Activated naive CD4-positive, alpha-beta T cell treated with Interleukin-2 at 50 U/mL for 16 hours (primary cell): ENCODE data around the gene DLG1.
A peak's percentile ranks its signal among the peaks of the same experiment; 100 is the strongest.

Experiments used
- DNase-seq: peaks from one replicate; pipeline ENCODE4 v3.0.0-alpha.2; 2020

The DLG1 gene

GRCh38 chr3:197167549-197167948 lies 130.9 kb downstream of the DLG1 start:
- DNase-seq: no peak

GRCh38 chr3:197165890-197166289 lies 132.5 kb downstream of the DLG1 start:
- no peak for DNase-seq

- no peak for DNase-seq
Observed at GRCh38 chr3:197155046-197155445, 143.4 kb downstream of the DLG1 start.

- no peak for DNase-seq
Observed at GRCh38 chr3:197151580-197151979, 146.8 kb downstream of the DLG1 start.

- DNase-seq: no peak
Observed at GRCh38 chr3:197149528-197149927, 148.9 kb downstream of the DLG1 start.

GRCh38 chr3:197144188-197144587 lies 154.2 kb downstream of the DLG1 start:
- DNase-seq: no peak

GRCh38 chr3:197139586-197139985 lies 158.8 kb downstream of the DLG1 start:
- DNase-seq: no peak

- no peak for DNase-seq
Observed at GRCh38 chr3:197137751-197138150, 160.7 kb downstream of the DLG1 start.

- no peak for DNase-seq
Observed at GRCh38 chr3:197136744-197137143, 161.7 kb downstream of the DLG1 start.

GRCh38 chr3:197135212-197135611 lies 163.2 kb downstream of the DLG1 start:
- DNase-seq: no peak

GRCh38 chr3:197132916-197133530 lies 165.4 kb downstream of the DLG1 start:
- DNase-seq: no peak

GRCh38 chr3:197125636-197126035 lies 172.8 kb downstream of the DLG1 start:
- no peak for DNase-seq

- DNase-seq: no peak
Observed at GRCh38 chr3:197124713-197125112, 173.7 kb downstream of the DLG1 start.

GRCh38 chr3:197122394-197122793 lies 176.0 kb downstream of the DLG1 start:
- no peak for DNase-seq

GRCh38 chr3:197117114-197117513 lies 181.3 kb downstream of the DLG1 start:
- DNase-seq: no peak

GRCh38 chr3:197114007-197114406 lies 184.4 kb downstream of the DLG1 start:
- DNase-seq: no peak

GRCh38 chr3:197111685-197112084 lies 186.7 kb downstream of the DLG1 start:
- no peak for DNase-seq

GRCh38 chr3:197105786-197106185 lies 192.6 kb downstream of the DLG1 start:
- no peak for DNase-seq

- DNase-seq: no peak
Observed at GRCh38 chr3:197104738-197105137, 193.7 kb downstream of the DLG1 start.

- no peak for DNase-seq
Observed at GRCh38 chr3:197103766-197104165, 194.6 kb downstream of the DLG1 start.

- DNase-seq: no peak
Observed at GRCh38 chr3:197093871-197094270, 204.5 kb downstream of the DLG1 start.

GRCh38 chr3:197088370-197088769 lies 210.0 kb downstream of the DLG1 start:
- no peak for DNase-seq

- no peak for DNase-seq
Observed at GRCh38 chr3:197085137-197085536, 213.3 kb downstream of the DLG1 start.

GRCh38 chr3:197083486-197083885 lies 214.9 kb downstream of the DLG1 start:
- peak; percentile 17 for DNase-seq

GRCh38 chr3:197082871-197083270 lies 215.5 kb downstream of the DLG1 start:
- no peak for DNase-seq

GRCh38 chr3:197080344-197080743 lies 218.1 kb downstream of the DLG1 start:
- DNase-seq: no peak
